GM18502 (cell line): ENCODE data around the gene PLEKHN1.
A peak's percentile ranks its signal among the peaks of the same experiment; 100 is the strongest.
"Not testable (repeated sequence)": the region's sequence is repeated elsewhere in the genome, so short reads cannot be mapped to it uniquely, and the experiment has no call there.

Source experiments
- ATAC-seq: cut with Tn5 transposase; IDR thresholded peaks from one replicate; pipeline ENCODE4 v1.9.1; 2021; ENCODE audit warnings: mild to moderate bottlenecking; ENCODE audit not compliant: unreplicated experiment, poor library complexity

The PLEKHN1 gene

GRCh38 chr1:1001057-1001783 is 34.9 kb downstream of the PLEKHN1 start:
- ATAC-seq = no peak

DNA sequence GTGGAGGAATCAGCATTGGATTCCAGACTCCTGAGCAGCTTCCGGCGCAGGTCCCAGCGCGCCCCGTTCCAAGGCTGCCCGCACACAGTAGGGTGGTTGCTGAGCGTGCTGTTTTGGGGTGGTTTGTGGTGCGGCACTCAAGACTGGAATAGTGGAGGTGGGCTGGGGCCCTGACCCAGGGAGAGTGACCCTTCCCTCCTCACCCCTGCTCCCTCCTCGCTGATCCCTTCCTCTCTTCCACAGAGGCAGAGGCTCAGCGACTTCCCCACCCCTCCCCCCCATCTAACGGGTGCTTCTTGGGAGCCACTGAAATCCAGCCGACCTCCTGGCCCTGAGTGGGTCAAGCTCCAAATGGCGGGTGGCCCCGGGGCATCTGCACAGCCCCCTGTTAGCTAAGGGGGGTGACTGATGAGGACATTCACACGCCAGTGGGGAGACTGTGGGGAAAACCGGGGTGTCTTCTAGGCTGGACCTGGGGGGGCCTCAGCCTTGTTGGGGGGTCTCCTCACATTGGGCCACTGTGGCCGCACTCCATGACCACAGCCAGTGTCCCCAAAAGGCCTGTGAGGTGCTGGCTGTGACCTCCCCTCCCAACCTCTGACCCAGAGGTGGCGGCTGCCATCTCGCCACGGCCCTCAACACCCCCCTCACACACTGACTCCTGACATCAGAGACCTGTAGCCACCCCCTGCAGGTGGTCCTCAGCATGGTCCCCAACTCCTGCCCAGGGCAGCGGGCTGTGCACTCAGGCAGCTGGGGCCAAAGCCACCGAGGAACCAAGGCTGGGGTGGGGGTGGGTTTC is 37.5 kb downstream of the PLEKHN1 start:
- no peak for ATAC-seq

DNA sequence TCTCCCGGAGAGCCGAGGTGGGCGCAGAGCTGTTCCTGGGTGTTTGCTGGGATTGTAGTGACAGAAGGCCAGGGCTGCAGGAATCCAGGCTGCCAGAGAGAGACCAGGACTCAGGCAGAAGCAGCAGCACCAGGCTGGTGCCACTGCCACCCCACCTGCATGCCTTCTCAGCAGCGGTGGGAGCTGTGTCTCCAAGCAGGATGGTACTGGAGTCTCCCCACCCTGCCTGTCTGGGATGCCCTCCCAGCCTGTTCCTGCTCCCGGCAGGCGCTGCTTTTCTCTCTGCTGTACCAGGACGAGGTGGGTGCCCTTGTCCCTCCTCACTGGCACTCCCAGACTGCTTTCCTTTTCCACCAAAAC is 38.1 kb downstream of the PLEKHN1 start:
- ATAC-seq = no peak

GRCh38 chr1:1004780-1005697 is 38.8 kb downstream of the PLEKHN1 start:
- ATAC-seq = no peak

DNA sequence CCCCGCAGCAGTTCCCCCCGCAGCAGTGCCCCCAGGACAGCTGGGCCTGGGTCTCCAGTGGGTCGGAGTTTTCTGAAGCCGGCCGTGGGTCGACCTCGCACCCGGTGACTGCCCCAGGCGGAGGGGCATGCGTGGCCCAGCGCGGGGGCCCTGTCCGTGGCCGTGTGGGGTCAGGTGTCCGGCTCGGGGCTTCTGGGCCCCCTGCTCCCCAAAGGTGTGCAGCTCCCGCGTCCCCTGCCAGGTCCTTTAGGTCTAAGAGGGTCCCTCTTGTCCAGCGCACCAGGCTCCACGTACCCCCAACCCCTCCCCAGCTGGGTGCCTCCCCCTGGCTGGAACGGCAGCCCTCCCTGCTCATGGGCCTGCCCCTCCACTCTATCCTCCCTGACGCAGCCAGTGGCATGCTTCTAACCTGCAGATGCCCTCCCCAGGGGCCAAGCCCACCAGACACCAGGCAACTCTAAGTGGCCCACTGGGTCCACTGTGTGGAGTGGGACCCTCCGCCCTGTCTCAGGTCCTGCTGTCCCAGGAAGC is 39.6 kb downstream of the PLEKHN1 start:
- no peak for ATAC-seq

GRCh38 chr1:1006305-1007159 is 40.2 kb downstream of the PLEKHN1 start:
- no peak for ATAC-seq

GRCh38 chr1:1010131-1010530 is 43.8 kb downstream of the PLEKHN1 start:
- not testable (repeated sequence) for ATAC-seq

GRCh38 chr1:1011396-1011949 is 45.2 kb downstream of the PLEKHN1 start:
- ATAC-seq = no peak

DNA sequence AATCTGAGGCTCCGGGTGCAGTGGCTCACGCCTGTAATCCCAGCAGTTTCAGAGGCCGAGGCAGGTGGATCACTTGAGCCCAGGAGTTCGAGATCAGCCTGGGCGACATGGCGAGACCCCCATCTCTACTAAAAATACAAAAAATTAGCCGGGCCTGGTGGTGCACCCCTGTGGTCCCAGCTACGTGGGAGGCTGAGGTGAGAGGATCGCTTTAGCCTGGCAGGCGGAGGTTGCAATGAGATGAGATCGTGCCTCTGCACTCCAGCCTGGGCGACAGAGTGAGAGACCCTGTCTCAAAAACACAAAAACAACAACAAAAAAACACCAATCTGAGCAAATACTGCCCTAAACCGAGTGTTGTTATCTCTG is 46.4 kb downstream of the PLEKHN1 start:
- not testable (repeated sequence) for ATAC-seq

- peak; percentile 76 for ATAC-seq
Measured at GRCh38 chr1:1013105-1013921, 47.0 kb downstream of the PLEKHN1 start, which contains the start of gene ISG15. ISG15 (plus strand) TSS chr1:1013497; CDS start chr1:1013574, 77 bp downstream.

DNA sequence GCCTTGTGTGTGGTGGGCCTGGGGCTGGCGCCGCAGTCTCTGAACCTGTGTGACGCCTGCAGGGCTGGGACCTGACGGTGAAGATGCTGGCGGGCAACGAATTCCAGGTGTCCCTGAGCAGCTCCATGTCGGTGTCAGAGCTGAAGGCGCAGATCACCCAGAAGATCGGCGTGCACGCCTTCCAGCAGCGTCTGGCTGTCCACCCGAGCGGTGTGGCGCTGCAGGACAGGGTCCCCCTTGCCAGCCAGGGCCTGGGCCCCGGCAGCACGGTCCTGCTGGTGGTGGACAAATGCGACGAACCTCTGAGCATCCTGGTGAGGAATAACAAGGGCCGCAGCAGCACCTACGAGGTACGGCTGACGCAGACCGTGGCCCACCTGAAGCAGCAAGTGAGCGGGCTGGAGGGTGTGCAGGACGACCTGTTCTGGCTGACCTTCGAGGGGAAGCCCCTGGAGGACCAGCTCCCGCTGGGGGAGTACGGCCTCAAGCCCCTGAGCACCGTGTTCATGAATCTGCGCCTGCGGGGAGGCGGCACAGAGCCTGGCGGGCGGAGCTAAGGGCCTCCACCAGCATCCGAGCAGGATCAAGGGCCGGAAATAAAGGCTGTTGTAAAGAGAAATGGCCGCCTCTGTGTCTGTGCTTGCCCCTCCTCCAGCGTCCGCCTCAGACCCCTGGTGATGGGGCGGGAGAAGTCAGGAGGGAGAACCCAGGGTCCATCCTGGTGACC is 47.8 kb downstream of the PLEKHN1 start:
- ATAC-seq = peak; percentile 22

DNA sequence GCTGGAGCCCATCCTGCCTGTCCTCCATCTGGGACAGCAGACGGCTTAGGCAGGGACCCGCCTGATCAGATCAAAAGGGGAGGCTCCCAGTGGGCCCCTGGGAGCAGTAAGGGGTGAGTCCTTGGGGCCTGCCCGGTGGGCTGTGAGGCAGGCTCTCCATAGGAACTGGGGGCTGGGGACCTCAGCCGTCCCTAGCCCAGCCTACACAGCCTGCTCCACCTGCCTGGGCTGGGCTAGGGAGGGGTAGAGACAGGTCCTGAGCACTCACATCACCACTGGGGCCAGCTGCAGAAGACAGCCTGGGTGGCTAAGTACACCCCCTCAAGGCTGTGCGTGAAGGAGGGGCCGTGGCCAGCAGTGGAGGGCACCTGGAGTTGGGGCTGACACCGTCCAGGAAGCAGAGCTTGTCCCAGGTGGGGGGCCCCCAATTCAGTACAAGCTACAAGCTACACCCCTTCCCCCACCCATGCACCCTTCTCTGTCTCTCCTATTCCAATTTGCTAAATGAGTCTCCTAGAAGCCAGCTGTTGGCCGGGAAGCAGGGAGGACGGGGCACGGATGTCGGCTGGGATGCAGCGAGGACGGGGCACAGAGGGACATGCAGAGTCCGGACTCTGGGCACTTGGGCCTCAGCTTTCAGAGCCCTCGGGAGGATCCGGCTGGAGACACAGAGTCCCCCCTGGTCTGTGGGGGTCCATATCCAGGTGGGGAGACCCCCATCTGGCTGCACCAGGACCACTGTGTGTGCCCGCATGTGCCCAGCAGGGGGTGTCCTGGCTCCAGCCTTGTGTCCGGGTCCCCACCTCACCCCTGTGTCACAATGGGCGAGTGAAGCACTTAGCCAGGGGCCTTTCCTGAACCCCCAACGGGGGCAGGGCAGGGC is 48.8 kb downstream of the PLEKHN1 start:
- no peak for ATAC-seq

- not testable (repeated sequence) for ATAC-seq
Measured at GRCh38 chr1:1017397-1018320, 51.4 kb downstream of the PLEKHN1 start.

DNA sequence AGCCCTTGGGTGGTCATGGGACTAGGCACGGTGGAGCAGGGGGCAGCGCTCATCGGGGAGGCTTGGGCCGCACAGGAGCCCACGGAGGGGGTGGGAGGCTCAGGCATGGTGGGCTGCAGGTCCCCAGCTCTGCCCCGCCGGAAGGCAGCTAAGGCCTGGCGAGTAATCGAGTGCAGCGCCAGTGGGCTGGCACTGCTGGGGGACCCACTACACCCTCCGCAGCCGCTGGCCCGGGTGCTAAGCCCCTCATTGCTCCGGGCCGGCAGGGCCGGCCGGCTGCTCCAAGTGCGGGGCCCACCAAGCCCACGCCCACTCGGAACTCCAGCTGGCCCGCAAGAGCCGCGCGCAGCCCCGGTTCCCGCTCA is 52.0 kb downstream of the PLEKHN1 start:
- not testable (repeated sequence) for ATAC-seq

GRCh38 chr1:1019122-1019999 is 53.1 kb downstream of the PLEKHN1 start:
- peak; percentile 74 for ATAC-seq
